AG04449 (cell line): ENCODE results near the gene NUP155.
"Not testable (repeated sequence)": the region's sequence is repeated elsewhere in the genome, so short reads cannot be mapped to it uniquely, and the experiment has no call there.

Experiments
- CTCF ChIA-PET: fragments of 350-600 bp; formaldehyde crosslinking; extraction: SDS; loops from one replicate; lab custom pipeline; 2021; ENCODE audit warnings: antibody characterized with exemption; lab: Yijun Ruan, JAX
- POLR2A ChIA-PET: fragments of 400-600, 350-600 bp; formaldehyde crosslinking; extraction: SDS; loops from one replicate; lab custom pipeline; 2020; ENCODE audit warnings: antibody characterized with exemption, inconsistent platforms; lab: Yijun Ruan, JAX
- DNase-seq: peaks from one replicate; pipeline ENCODE4 v3.0.0-alpha.2; 2010; ENCODE audit warnings: low read depth, low spot score
- H3K4me3 ChIP-seq: 2 replicates; pipeline ENCODE4 v1.5.1; 2011; ENCODE audit warnings: low read depth, mild to moderate bottlenecking, control low read depth, low read length
- CTCF ChIP-seq: IDR thresholded peaks from one replicate; pipeline ENCODE4 v1.5.1; 2011; ENCODE audit warnings: mild to moderate bottlenecking, moderate library complexity, low read length, control low read depth, inconsistent platforms; ENCODE audit not compliant: insufficient read depth; ENCODE audit errors: missing control alignments

NUP155 gene

GRCh38 chr5:37304888-37305287, 66.0 kb downstream of the NUP155 start:
- no peak for DNase-seq
- CTCF ChIA-PET, result no interaction called here
- POLR2A ChIA-PET, result no interaction called here
- no peak overlapping the region for H3K4me3 ChIP-seq
- TF ChIP-seq CTCF, result no peak

GRCh38 chr5:37296313-37296712, 74.6 kb downstream of the NUP155 start:
- POLR2A ChIA-PET, DNase-seq, CTCF ChIA-PET, H3K4me3 ChIP-seq: not testable (repeated sequence)

- POLR2A ChIA-PET, result no interaction called here
- CTCF ChIA-PET, result no interaction called here
- no peak for DNase-seq
- no peak overlapping the region for H3K4me3 ChIP-seq
- no peak for TF ChIP-seq CTCF
These were observed 87.6 kb downstream of the NUP155 start for GRCh38 chr5:37283214-37283820.

- no peak overlapping the region for H3K4me3 ChIP-seq
- ChIA-PET CTCF (no interaction called here), POLR2A (no interaction called here)
- TF ChIP-seq CTCF, result no peak
- no peak for DNase-seq
These were observed 95.4 kb downstream of the NUP155 start for GRCh38 chr5:37275511-37275910.

GRCh38 chr5:37272511-37272910, 98.4 kb downstream of the NUP155 start:
- POLR2A ChIA-PET, result no interaction called here
- no peak for DNase-seq
- CTCF ChIA-PET, result no interaction called here
- H3K4me3 ChIP-seq, result no peak overlapping the region
- TF ChIP-seq CTCF, result no peak

GRCh38 chr5:37268100-37268499, 102.8 kb downstream of the NUP155 start:
- POLR2A ChIA-PET, DNase-seq: not testable (repeated sequence)

GRCh38 chr5:37255774-37256358, 115.0 kb downstream of the NUP155 start:
- POLR2A ChIA-PET, result no interaction called here

More at GRCh38 chr5:37268100-37268499, 102.8 kb downstream of the NUP155 start:
- H3K4me3 ChIP-seq, CTCF ChIA-PET: not testable (repeated sequence)

More at GRCh38 chr5:37255774-37256358, 115.0 kb downstream of the NUP155 start:
- no peak for DNase-seq
- H3K4me3 ChIP-seq, result no peak overlapping the region
- no peak for TF ChIP-seq CTCF
- CTCF ChIA-PET, result no interaction called here
